ENCODE data around the gene SOX15.

DNA sequence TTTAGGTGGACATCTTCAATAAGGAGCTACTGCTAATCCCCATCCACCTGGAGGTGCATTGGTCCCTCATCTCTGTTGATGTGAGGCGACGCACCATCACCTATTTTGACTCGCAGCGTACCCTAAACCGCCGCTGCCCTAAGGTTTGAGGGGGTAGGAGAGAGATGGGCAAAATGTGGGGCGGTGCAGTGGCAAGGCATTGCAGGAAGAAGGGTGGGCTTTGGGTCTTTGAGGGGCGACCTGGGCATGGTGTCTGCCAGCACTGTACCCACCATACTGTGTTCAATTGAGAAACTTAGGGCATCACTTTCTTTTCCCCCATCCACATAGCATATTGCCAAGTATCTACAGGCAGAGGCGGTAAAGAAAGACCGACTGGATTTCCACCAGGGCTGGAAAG, 19.5 kb downstream of the SOX15 start:
- TF ChIP-seq CTCF (IDR thresholded peaks at IDR 0.05) (no peak), POLR2A (IDR thresholded peaks at IDR 0.05) (no peak)

Data from lower leg skin (tissue), 3 donors.